Measurements from ENCODE around the gene NR4A3. TPM values are rescaled to one million over a fixed set of nuclear protein-coding genes. Genes with fewer than 3 reads are reported as not detected.
"Not testable (repeated sequence)": the region's sequence is repeated elsewhere in the genome, so short reads cannot be mapped to it uniquely, and the experiment has no call there.

NR4A3 gene
- 1 to 10 TPM in 2 of 4 donors, under 1 TPM in 2; 0.63 to 1.8 (median 1.3) TPM for total RNA-seq

DNA sequence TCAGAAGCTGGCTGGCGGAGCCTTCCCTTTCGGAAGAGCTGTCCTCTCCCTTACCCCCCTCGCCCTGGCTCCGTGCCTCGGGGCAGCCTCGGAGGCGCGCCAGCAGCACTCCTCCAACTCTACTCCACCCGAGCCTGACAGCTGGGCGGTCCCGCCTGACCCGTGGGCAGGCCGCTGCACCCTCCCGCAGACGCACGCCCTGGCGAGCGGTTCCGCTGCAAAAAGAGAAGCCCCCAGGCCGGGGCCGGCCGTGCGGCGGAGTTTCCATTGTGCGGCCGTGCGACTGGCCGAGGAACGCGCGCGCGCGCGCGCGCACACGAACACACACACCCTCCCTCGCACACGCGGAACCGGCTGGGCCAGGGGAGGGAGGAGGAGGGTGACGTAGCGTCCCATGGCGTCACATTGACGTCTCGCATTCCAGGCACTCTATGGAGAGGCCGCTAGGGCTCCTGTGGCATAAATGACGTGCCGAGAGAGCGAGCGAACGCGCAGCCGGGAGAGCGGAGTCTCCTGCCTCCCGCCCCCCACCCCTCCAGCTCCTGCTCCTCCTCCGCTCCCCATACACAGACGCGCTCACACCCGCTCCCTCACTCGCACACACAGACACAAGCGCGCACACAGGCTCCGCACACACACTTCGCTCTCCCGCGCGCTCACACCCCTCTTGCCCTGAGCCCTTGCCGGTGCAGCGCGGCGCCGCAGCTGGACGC lies at the start of gene NR4A3:
Gene NR4A3 (plus strand): TSS at position 490 of the 713 bp plus-strand sequence. CDS start 6,158 bp downstream, outside the sequence.
- intact Hi-C loops (cut with DNase I; ENCODE audit: low total_unique reads): loop anchor here (5.0 kb wide), 1 partner anchor 86 kb away; the partner anchor contains the start of gene STX17
- 0 to 1% methylated on average over 37 to 55 of the region's 75 CpGs for WGBS, 2 donors
- DNase-seq (ENCODE audit: low spot score in 2 of 2): peak; percentile 90 to 99
- H3K4me3 ChIP-seq (ENCODE audit: low read depth, poor library complexity, severe bottlenecking): peak within 1 kb of the TSS; percentile 71
- no peak for TF ChIP-seq CTCF (IDR thresholded peaks at IDR 0.05)
- TF ChIP-seq POLR2A (IDR thresholded peaks at IDR 0.05): peak in 1 of 2 donors; percentile 14

- intact Hi-C loops (cut with DNase I; ENCODE audit: low total_unique reads): no loop called here
- no peak for DNase-seq (ENCODE audit: low spot score in 2 of 2)
- no peak overlapping the region for H3K4me3 ChIP-seq (ENCODE audit: low read depth, poor library complexity, severe bottlenecking)
- no peak for TF ChIP-seq POLR2A (IDR thresholded peaks at IDR 0.05)
- TF ChIP-seq CTCF (IDR thresholded peaks at IDR 0.05): no peak
- 61 to 66% methylated on average over 2 of the region's 2 CpGs for WGBS, 2 donors
Observed at GRCh38 chr9:99773468-99774138, 48.1 kb upstream of the NR4A3 start.

DNA sequence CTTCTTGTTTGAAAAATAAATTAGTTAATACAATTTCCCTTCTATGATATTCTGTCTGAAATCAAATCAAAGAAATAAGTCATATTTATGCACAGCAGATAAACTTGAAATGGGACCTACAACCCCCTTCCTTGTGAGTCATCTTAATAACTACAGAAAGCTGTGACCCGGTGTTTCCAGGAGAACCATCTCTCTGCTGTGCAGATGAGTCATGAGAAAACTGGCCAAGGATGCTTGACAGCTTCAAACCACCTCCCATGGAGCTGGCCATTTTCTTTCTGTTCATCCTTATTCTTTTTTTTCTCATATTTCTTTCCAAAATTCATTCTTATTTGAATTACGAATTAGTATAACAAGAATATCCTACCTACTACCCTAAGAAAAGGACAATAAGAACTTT lies 43.4 kb upstream of the NR4A3 start:
- no peak overlapping the region for H3K4me3 ChIP-seq (ENCODE audit: low read depth, poor library complexity, severe bottlenecking)
- no peak for DNase-seq (ENCODE audit: low spot score in 2 of 2)
- intact Hi-C loops (cut with DNase I; ENCODE audit: low total_unique reads): no loop called here
- 48 to 51% methylated on average over 2 of the region's 2 CpGs for WGBS, 2 donors
- TF ChIP-seq CTCF (IDR thresholded peaks at IDR 0.05) (no peak), POLR2A (IDR thresholded peaks at IDR 0.05) (no peak)

DNA sequence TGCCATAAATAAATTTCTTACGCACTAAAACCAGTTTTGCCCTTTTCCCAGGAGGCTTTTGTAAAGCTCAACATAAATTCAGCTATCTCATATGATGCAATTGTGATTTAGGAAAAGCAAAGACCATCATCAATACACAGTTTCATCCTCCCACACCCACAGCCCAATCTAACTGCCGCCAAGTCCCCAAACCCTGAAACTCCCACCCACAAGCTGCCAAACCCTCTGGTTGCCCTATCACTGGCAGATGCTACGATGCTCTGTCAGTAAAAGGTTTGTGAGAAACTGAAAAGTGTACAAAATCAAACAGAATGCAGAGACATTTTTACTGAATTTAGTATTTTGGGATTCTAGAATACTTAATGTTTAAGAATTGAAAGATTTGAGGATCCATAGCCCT lies 42.8 kb upstream of the NR4A3 start:
- DNase-seq (ENCODE audit: low spot score in 2 of 2): no peak
- 93 to 94% methylated on average over 3 of the region's 3 CpGs for WGBS, 2 donors
- TF ChIP-seq POLR2A (IDR thresholded peaks at IDR 0.05) (no peak), CTCF (IDR thresholded peaks at IDR 0.05) (no peak)
- H3K4me3 ChIP-seq (ENCODE audit: low read depth, poor library complexity, severe bottlenecking): no peak overlapping the region
- intact Hi-C loops (cut with DNase I; ENCODE audit: low total_unique reads): no loop called here

- no peak overlapping the region for H3K4me3 ChIP-seq (ENCODE audit: low read depth, poor library complexity, severe bottlenecking)
- no peak for DNase-seq (ENCODE audit: low spot score in 2 of 2)
- TF ChIP-seq POLR2A (IDR thresholded peaks at IDR 0.05): no peak
- TF ChIP-seq CTCF (IDR thresholded peaks at IDR 0.05): no peak
- intact Hi-C loops (cut with DNase I; ENCODE audit: low total_unique reads): no loop called here
- WGBS, 2 donors: 68 to 79% methylated on average over 4 of the region's 4 CpGs
Observed at GRCh38 chr9:99779277-99779676, 42.4 kb upstream of the NR4A3 start.

GRCh38 chr9:99782349-99782748 lies 39.3 kb upstream of the NR4A3 start:
- H3K4me3 ChIP-seq (ENCODE audit: low read depth, poor library complexity, severe bottlenecking); intact Hi-C loops (cut with DNase I; ENCODE audit: low total_unique reads); DNase-seq (ENCODE audit: low spot score in 2 of 2): not testable (repeated sequence)
- WGBS, 2 donors: 83 to 91% methylated on average over 5 of the region's 5 CpGs

Measured in lower leg skin (tissue), 4 donors.